ENCODE data around the gene MAP3K13. TPM values are rescaled to one million over a fixed set of nuclear protein-coding genes. Genes with fewer than 3 reads are reported as not detected.
"Not testable (repeated sequence)": the region's sequence is repeated elsewhere in the genome, so short reads cannot be mapped to it uniquely, and the experiment has no call there.

The MAP3K13 gene
- total RNA-seq, 4 donors from 2014 or later: 17.2 to 42.6 (median 31.9) TPM

GRCh38 chr3:185381320-185382058 lies 18.6 kb downstream of the MAP3K13 start:
- WGBS, 2 donors (ENCODE audit: low coverage in 1 of 2): 66 to 75% methylated on average over 2 of the region's 2 CpGs
- H3K27ac ChIP-seq: no peak overlapping the region

GRCh38 chr3:185382154-185382553 lies 19.2 kb downstream of the MAP3K13 start:
- no peak for TF ChIP-seq CTCF (IDR thresholded peaks at IDR 0.05)
- TF ChIP-seq POLR2A (IDR thresholded peaks at IDR 0.05): no peak
- TF ChIP-seq POLR2AphosphoS5 (IDR thresholded peaks at IDR 0.05): no peak
- TF ChIP-seq EP300 (IDR thresholded peaks at IDR 0.05; ENCODE audit: low read depth): no peak
- in situ Hi-C loops (cut with MboI; ENCODE audit: low pct_ligation_motif_present in 1 of 4, low pct_unique_long_range_greater_than_20kb in 1 of 4, low sequenced_read_pairs in 3 of 4): no loop called here

More at GRCh38 chr3:185381320-185382058, 18.6 kb downstream of the MAP3K13 start:
- intact Hi-C loops (cut with DNase I; ENCODE audit: low total_unique reads) (no loop called here), in situ Hi-C loops (cut with MboI; ENCODE audit: low pct_ligation_motif_present in 1 of 4, low pct_unique_long_range_greater_than_20kb in 1 of 4, low sequenced_read_pairs in 3 of 4) (no loop called here)
- no peak overlapping the region for H3K4me3 ChIP-seq
- no peaks in the 10 kb centered on the region for H3K4me1 ChIP-seq
- no peak for DNase-seq
- TF ChIP-seq CTCF (IDR thresholded peaks at IDR 0.05) (no peak), EP300 (IDR thresholded peaks at IDR 0.05; ENCODE audit: low read depth) (no peak), POLR2AphosphoS5 (IDR thresholded peaks at IDR 0.05) (no peak), POLR2A (IDR thresholded peaks at IDR 0.05) (no peak)
- H3K27me3 ChIP-seq: no peaks in the 10 kb centered on the region
- H3K9me3 ChIP-seq: no peaks in the 10 kb centered on the region
- no peaks in the 10 kb centered on the region for H3K36me3 ChIP-seq

GRCh38 chr3:185386515-185386914 lies 23.6 kb downstream of the MAP3K13 start:
- H3K4me3 ChIP-seq; in situ Hi-C loops (cut with MboI; ENCODE audit: low pct_ligation_motif_present in 1 of 4, low pct_unique_long_range_greater_than_20kb in 1 of 4, low sequenced_read_pairs in 3 of 4); H3K27ac ChIP-seq; H3K9me3 ChIP-seq; DNase-seq; H3K36me3 ChIP-seq; intact Hi-C loops (cut with DNase I; ENCODE audit: low total_unique reads); H3K4me1 ChIP-seq; H3K27me3 ChIP-seq: not testable (repeated sequence)
- 94 to 100% methylated on average over 3 of the region's 3 CpGs for WGBS, 2 donors (ENCODE audit: low coverage in 1 of 2)

More at GRCh38 chr3:185382154-185382553, 19.2 kb downstream of the MAP3K13 start:
- no peaks in the 10 kb centered on the region for H3K36me3 ChIP-seq
- H3K27ac ChIP-seq: no peak overlapping the region
- WGBS, 2 donors (ENCODE audit: low coverage in 1 of 2): 83 to 88% methylated on average over 1 of the region's 1 CpG
- no peaks in the 10 kb centered on the region for H3K9me3 ChIP-seq
- H3K4me3 ChIP-seq: no peak overlapping the region
- intact Hi-C loops (cut with DNase I; ENCODE audit: low total_unique reads): no loop called here
- no peaks in the 10 kb centered on the region for H3K4me1 ChIP-seq
- no peak for DNase-seq
- H3K27me3 ChIP-seq: no peaks in the 10 kb centered on the region

GRCh38 chr3:185387646-185388045 lies 24.7 kb downstream of the MAP3K13 start:
- Histone ChIP-seq H3K9me3 (no peaks in the 10 kb centered on the region), H3K27me3 (no peaks in the 10 kb centered on the region), H3K4me1 (no peaks in the 10 kb centered on the region), H3K4me3 (no peak overlapping the region), H3K27ac (no peak overlapping the region), H3K36me3 (no peaks in the 10 kb centered on the region)
- TF ChIP-seq EP300 (IDR thresholded peaks at IDR 0.05; ENCODE audit: low read depth): no peak
- no peak for TF ChIP-seq CTCF (IDR thresholded peaks at IDR 0.05)
- no peak for TF ChIP-seq POLR2AphosphoS5 (IDR thresholded peaks at IDR 0.05)
- TF ChIP-seq POLR2A (IDR thresholded peaks at IDR 0.05): no peak
- in situ Hi-C loops (cut with MboI; ENCODE audit: low pct_ligation_motif_present in 1 of 4, low pct_unique_long_range_greater_than_20kb in 1 of 4, low sequenced_read_pairs in 3 of 4): no loop called here
- 84 to 86% methylated on average over 1 of the region's 1 CpG for WGBS, 2 donors (ENCODE audit: low coverage in 1 of 2)
- no peak for DNase-seq
- intact Hi-C loops (cut with DNase I; ENCODE audit: low total_unique reads): no loop called here

GRCh38 chr3:185393055-185393454 lies 30.1 kb downstream of the MAP3K13 start:
- in situ Hi-C loops (cut with MboI; ENCODE audit: low pct_ligation_motif_present in 1 of 4, low pct_unique_long_range_greater_than_20kb in 1 of 4, low sequenced_read_pairs in 3 of 4): no loop called here

More at GRCh38 chr3:185393055-185393454, 30.1 kb downstream of the MAP3K13 start:
- H3K36me3 ChIP-seq: no peaks in the 10 kb centered on the region
- H3K4me1 ChIP-seq: peaks cover 0 to 4% (median 0%) of the 10 kb centered on the region in 4 donors
- no peak overlapping the region for H3K27ac ChIP-seq
- DNase-seq: no peak
- intact Hi-C loops (cut with DNase I; ENCODE audit: low total_unique reads): no loop called here
- no peaks in the 10 kb centered on the region for H3K9me3 ChIP-seq
- WGBS, 2 donors (ENCODE audit: low coverage in 1 of 2): 78 to 92% methylated on average over 3 of the region's 3 CpGs
- no peaks in the 10 kb centered on the region for H3K27me3 ChIP-seq
- TF ChIP-seq EP300 (IDR thresholded peaks at IDR 0.05; ENCODE audit: low read depth): no peak
- TF ChIP-seq POLR2A (IDR thresholded peaks at IDR 0.05): no peak
- TF ChIP-seq POLR2AphosphoS5 (IDR thresholded peaks at IDR 0.05): no peak
- TF ChIP-seq CTCF (IDR thresholded peaks at IDR 0.05): no peak
- H3K4me3 ChIP-seq: no peak overlapping the region
